Measurements from ENCODE around the gene CCDC92. TPM values are rescaled to one million over a fixed set of nuclear protein-coding genes. Genes with fewer than 3 reads are reported as not detected.

The CCDC92 gene
- total and polyA plus RNA-seq, 2 of the 13 experiments (the other 11 are each of a cell fraction or from before 2014, with no cell fraction given), result 5.4 to 14.7 TPM

DNA sequence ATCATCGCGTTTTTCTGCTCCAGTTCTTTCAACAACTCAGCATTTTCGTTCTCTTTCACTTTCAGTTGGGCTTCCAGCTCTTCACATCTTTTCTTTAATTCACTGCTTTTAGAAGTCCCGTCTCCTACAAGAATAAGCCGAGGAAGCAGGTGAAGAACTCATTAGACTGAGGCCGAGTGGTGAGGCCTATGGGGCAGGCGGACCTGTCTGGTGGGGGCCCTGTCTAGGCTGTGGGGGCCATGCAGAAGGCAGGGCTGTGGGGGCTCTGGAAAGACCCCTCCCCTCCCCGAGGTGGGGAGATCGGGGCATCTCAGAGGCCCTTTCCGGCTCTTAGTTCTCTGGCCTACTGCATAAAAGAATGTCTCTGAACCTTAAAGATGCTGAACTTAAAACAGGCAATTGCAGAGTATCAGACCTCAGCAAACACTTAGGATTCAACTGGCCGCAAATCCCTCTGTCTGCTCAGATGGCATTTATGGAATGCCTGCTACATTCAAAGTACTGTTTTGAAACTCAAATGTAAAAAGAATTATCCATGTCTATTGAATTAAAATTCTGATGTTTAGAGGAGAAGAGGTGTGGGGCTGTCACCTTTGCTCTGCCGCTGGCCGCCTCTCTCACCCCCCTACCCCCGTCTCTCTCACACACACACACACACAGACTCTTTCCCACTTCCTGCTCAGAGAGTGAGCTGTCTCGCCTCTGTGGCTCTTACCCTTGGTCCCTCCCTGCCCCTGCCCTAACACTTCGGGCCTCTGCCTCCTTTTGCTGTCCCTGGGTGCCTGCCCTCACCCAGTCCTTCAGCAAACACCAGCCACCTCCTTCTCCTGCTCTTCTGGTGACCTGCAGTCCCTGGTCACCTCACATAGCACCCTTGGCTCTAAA lies 34.7 kb downstream of the CCDC92 start:
- H3K4me1 ChIP-seq (ENCODE audit: insufficient read depth, low read length), result no peaks in the 10 kb centered on the region
- POLR2A ChIA-PET, result no interaction called here
- no peaks in the 10 kb centered on the region; a peak in 1 of 5 replicates for H3K27me3 ChIP-seq (ENCODE audit: control insufficient read depth in 1 of 2, insufficient read depth in 2 of 2, low read length in 2 of 2)
- no peaks in the 10 kb centered on the region for H4K20me1 ChIP-seq (ENCODE audit: insufficient read depth, low read length)
- H3K4me3 ChIP-seq (replicated peaks in 1 of 3; ENCODE audit: insufficient read depth in 1 of 3, low read depth in 2 of 3, low read length in 3 of 3), result no peak overlapping the region
- TF ChIP-seq ZNF441 (CRISPR knock-in tag; IDR thresholded peaks at IDR 0.05; ENCODE audit: borderline replicate concordance) (no peak), TOPORS (CRISPR knock-in tag; IDR thresholded peaks at IDR 0.05) (no peak), ATF1 (CRISPR knock-in tag; IDR thresholded peaks at IDR 0.05) (no peak), ZNF333 (CRISPR knock-in tag; IDR thresholded peaks at IDR 0.05; ENCODE audit: borderline replicate concordance) (no peak)
- TF ChIP-seq, protein P1, sequence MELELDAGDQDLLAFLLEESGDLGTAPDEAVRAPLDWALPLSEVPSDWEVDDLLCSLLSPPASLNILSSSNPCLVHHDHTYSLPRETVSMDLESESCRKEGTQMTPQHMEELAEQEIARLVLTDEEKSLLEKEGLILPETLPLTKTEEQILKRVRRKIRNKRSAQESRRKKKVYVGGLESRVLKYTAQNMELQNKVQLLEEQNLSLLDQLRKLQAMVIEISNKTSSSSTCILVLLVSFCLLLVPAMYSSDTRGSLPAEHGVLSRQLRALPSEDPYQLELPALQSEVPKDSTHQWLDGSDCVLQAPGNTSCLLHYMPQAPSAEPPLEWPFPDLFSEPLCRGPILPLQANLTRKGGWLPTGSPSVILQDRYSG (CRISPR knock-in tag; IDR thresholded peaks at IDR 0.05), result no peak
- TF ChIP-seq, protein P2, sequence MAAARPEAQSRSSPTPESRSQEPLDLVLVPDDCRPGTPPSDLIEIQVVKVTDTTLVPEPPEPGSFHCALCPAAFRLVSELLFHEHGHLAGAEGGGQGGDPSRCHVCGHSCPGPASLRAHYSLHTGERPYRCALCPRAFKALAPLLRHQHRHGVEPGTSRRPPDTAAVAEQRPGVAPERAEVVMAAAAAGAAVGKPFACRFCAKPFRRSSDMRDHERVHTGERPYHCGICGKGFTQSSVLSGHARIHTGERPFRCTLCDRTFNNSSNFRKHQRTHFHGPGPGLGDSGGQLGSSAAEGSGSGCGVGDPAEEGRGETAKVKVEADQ (CRISPR knock-in tag; IDR thresholded peaks at IDR 0.05; ENCODE audit: borderline replicate concordance), result no peak
- FAIRE-seq, result no peak
- H3K36me3 ChIP-seq (replicated peaks in 1 of 2; ENCODE audit: control insufficient read depth in 1 of 2, insufficient read depth in 2 of 2, low read length in 2 of 2), result peaks cover 0 to 5% of the 10 kb centered on the region in 2 experiments; a peak in 1 of 5 replicates
- intact Hi-C loops (cut with micrococcal nuclease; ENCODE audit: unreplicated experiment) (no loop called here), in situ Hi-C loops (cut with HindIII; ENCODE audit: extremely low pct_ligation_motif_present, low pct_unique_long_range_greater_than_20kb) (no loop called here)
- H3K9me3 ChIP-seq (ENCODE audit: low read length), result no peaks in the 10 kb centered on the region
- no peak overlapping the region for H3K9ac ChIP-seq (ENCODE audit: insufficient read depth, low read depth, low read length)
- no peak overlapping the region for H3K27ac ChIP-seq (ENCODE audit: extremely low read length, insufficient read depth, low read length)
- H3K4me2 ChIP-seq (ENCODE audit: low read depth, low read length), result no peak overlapping the region
- no peak overlapping the region for H2AFZ ChIP-seq (ENCODE audit: low read length)
- CTCF ChIA-PET (ENCODE audit: low intra/inter-chr PET ratio, low total read pairs), result no interaction called here
- no peaks in the 10 kb centered on the region for H3K79me2 ChIP-seq (ENCODE audit: insufficient read depth, low read length)
- BruUV-seq (replicated peaks), result no TSS peak
- 87% methylated on average over 16 of the region's 16 CpGs for WGBS (ENCODE audit: low lambda C conversion rate)
- DNase-seq (ENCODE audit: low spot score), result no peak
- ATAC-seq, result no peak

Measured in HepG2 (cell line).